Measurements from ENCODE around the gene ARHGAP24.

DNA sequence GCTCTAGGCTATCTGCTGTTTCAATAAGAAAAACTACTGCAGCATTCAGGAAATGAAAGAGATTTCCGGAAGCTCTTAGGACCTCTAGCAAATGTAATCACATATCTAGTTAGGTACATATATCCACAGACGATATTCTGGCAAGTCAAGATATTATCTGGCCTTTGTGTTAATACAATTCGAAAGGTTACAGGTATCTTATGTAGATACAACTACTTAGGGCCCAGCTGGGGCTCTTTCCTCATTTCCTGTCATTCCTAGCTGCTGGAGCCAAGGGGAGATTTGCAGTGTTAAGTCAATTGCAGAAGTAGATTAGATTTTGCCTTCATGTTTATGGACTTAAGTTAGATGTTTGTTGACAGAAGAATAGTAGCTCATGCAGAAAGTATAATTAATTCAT lies 299.5 kb downstream of the ARHGAP24 start:
- TF ChIP-seq, protein P1, sequence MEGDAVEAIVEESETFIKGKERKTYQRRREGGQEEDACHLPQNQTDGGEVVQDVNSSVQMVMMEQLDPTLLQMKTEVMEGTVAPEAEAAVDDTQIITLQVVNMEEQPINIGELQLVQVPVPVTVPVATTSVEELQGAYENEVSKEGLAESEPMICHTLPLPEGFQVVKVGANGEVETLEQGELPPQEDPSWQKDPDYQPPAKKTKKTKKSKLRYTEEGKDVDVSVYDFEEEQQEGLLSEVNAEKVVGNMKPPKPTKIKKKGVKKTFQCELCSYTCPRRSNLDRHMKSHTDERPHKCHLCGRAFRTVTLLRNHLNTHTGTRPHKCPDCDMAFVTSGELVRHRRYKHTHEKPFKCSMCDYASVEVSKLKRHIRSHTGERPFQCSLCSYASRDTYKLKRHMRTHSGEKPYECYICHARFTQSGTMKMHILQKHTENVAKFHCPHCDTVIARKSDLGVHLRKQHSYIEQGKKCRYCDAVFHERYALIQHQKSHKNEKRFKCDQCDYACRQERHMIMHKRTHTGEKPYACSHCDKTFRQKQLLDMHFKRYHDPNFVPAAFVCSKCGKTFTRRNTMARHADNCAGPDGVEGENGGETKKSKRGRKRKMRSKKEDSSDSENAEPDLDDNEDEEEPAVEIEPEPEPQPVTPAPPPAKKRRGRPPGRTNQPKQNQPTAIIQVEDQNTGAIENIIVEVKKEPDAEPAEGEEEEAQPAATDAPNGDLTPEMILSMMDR (conservative IDR thresholded peaks at IDR 0.05 in 1 of 2, IDR thresholded peaks at IDR 0.05 in 1 of 2; ENCODE audit: extremely low read depth in 1 of 2, insufficient read depth in 1 of 2, low read depth in 1 of 2, low read length in 2 of 2), result no peak
- no peak for TF ChIP-seq EZH2 (IDR thresholded peaks at IDR 0.05; ENCODE audit: borderline replicate concordance, low read length)

Data from mammary epithelial cell (primary cell).